ENCODE data around the gene DNAJC25.

DNA sequence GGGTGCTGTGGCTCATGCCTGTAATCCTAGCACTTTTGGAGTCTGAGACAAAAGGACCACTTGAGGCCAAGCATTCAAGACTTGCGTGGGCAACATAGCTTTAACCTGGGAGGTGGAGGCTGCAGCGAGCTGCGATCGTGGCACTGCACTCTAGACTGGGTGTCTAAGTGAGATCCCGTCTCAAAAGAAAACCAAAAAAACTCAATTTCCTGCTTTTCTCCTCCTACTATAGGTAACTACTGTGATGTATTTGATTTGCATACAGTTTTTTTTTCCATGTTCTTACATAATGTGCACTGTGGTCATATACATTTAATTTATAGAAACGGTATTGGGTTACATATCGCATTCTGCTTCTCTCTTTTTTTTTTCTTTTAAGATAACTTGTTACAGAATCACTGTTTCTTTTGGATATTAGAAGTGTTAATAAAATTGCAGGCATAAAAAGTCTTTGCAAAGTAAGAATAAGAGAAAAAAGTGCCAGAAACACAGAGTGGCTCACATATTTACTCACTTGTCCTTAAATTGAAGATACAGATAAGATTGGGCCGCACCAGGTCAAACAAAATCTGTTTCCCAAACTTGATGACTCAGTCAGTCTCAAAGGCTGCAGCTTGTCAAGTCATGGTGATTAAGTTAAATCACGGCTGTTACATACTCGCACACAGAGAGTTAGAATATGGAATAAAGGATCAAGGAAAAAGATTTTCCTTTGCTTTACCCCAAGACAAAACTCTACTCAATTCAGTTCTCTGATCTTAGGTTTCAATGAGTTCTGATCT, 29.7 kb upstream of the DNAJC25 start:
- TF ChIP-seq POLR2AphosphoS5 (IDR thresholded peaks at IDR 0.05) (no peak), POLR2A (IDR thresholded peaks at IDR 0.05) (no peak)
- TF ChIP-seq, protein P1, sequence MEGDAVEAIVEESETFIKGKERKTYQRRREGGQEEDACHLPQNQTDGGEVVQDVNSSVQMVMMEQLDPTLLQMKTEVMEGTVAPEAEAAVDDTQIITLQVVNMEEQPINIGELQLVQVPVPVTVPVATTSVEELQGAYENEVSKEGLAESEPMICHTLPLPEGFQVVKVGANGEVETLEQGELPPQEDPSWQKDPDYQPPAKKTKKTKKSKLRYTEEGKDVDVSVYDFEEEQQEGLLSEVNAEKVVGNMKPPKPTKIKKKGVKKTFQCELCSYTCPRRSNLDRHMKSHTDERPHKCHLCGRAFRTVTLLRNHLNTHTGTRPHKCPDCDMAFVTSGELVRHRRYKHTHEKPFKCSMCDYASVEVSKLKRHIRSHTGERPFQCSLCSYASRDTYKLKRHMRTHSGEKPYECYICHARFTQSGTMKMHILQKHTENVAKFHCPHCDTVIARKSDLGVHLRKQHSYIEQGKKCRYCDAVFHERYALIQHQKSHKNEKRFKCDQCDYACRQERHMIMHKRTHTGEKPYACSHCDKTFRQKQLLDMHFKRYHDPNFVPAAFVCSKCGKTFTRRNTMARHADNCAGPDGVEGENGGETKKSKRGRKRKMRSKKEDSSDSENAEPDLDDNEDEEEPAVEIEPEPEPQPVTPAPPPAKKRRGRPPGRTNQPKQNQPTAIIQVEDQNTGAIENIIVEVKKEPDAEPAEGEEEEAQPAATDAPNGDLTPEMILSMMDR (IDR thresholded peaks at IDR 0.05): no peak

Data from prostate gland (tissue), 2 donors.